Stimulated activated CD4-positive, alpha-beta T cell treated with anti-CD3 and anti-CD28 coated beads, Interleukin-12 subunit alpha, Interleukin-12 subunit beta, amount 100 ng/mL, for 48 hours (primary cell): ENCODE results near the gene C1QA.
A peak's percentile ranks its signal among the peaks of the same experiment; 100 is the strongest.

Source experiments
- DNase-seq, 3 donors: peaks; one replicate each; pipeline ENCODE4 v3.0.0-alpha.2; 2020; ENCODE audit warnings: low read depth in 2 of 3, low spot score in 1 of 3

The C1QA gene

GRCh38 chr1:22636353-22636752, at the start of gene C1QA:
Gene C1QA, plus strand, starts transcription at chr1:22636628. Its CDS starts 989 bp downstream, at chr1:22637617.
- no peak for DNase-seq

- DNase-seq = no peak
Measured at GRCh38 chr1:22587247-22587646, 49.2 kb upstream of the C1QA start.

GRCh38 chr1:22588899-22589422, 47.5 kb upstream of the C1QA start:
- DNase-seq = no peak

- no peak for DNase-seq
Measured at GRCh38 chr1:22591576-22591975, 44.9 kb upstream of the C1QA start.

GRCh38 chr1:22592051-22592450, 44.4 kb upstream of the C1QA start:
- DNase-seq = no peak

GRCh38 chr1:22592919-22593790, 43.3 kb upstream of the C1QA start:
- DNase-seq = no peak

GRCh38 chr1:22594396-22594795, 42.0 kb upstream of the C1QA start:
- no peak for DNase-seq

GRCh38 chr1:22595108-22595507, 41.3 kb upstream of the C1QA start:
- no peak for DNase-seq

GRCh38 chr1:22597301-22597965, 39.0 kb upstream of the C1QA start:
- no peak for DNase-seq

GRCh38 chr1:22597996-22598395, 38.4 kb upstream of the C1QA start:
- DNase-seq = no peak

- DNase-seq = no peak
Measured at GRCh38 chr1:22598736-22599135, 37.7 kb upstream of the C1QA start.

GRCh38 chr1:22600071-22600816, 36.2 kb upstream of the C1QA start:
- no peak for DNase-seq

GRCh38 chr1:22600817-22601605, 35.4 kb upstream of the C1QA start:
- no peak for DNase-seq

- no peak for DNase-seq
Measured at GRCh38 chr1:22601610-22602009, 34.8 kb upstream of the C1QA start.

- DNase-seq = no peak
Measured at GRCh38 chr1:22602060-22602740, 34.2 kb upstream of the C1QA start.

- DNase-seq = no peak
Measured at GRCh38 chr1:22606161-22606560, 30.3 kb upstream of the C1QA start.

- no peak for DNase-seq
Measured at GRCh38 chr1:22607154-22607553, 29.3 kb upstream of the C1QA start.

- DNase-seq = no peak
Measured at GRCh38 chr1:22608361-22608760, 28.1 kb upstream of the C1QA start.

GRCh38 chr1:22609291-22609690, 27.1 kb upstream of the C1QA start:
- DNase-seq = no peak

- peak in 2 of 3 donors; percentile 4 to 12 for DNase-seq
Measured at GRCh38 chr1:22611530-22611947, 24.9 kb upstream of the C1QA start.
